ENCODE measurements around the gene GLIS1. TPM values are rescaled to one million over a fixed set of nuclear protein-coding genes. Genes with fewer than 3 reads are reported as not detected.

GLIS1 gene
- total RNA-seq, 1 experiment from 2014 or later = 0.24 TPM

GRCh38 chr1:53580739-53581475 lies 158.1 kb downstream of the GLIS1 start (continued):
- TF ChIP-seq ETV6 (CRISPR knock-in tag; IDR thresholded peaks at IDR 0.05) = no peak
- no peak for TF ChIP-seq ELF4 (CRISPR knock-in tag; IDR thresholded peaks at IDR 0.05; ENCODE audit: low read depth)

DNA sequence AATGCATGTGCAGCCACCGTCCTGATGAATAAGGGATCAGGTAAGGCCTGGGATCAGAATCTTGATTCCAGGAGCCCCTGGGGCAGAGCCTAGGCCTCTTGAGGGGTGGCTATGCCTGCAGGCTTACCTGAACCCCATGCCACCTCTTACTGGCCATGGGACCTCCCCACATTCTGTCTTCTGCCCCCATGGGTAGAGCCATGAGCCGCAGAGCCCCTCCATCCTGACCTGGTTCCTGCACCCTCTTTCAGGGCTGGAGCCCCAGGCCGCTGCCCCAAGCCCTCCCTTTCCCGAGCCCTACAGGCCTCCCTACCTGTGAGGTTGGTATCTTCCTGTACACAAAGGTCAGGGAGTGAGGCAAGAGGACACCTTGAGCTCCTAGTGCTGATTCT lies 159.0 kb downstream of the GLIS1 start:
- ATAC-seq (no peak), DNase-seq (ENCODE audit: low spot score) (no peak)
- Mint-ChIP-seq H3K9me3 (peaks cover 4% of the 10 kb centered on the region; the same call in 1 of the 2 replicates), H3K36me3 (no peaks in the 10 kb centered on the region), H3K27me3 (ENCODE audit: low read depth) (no peaks in the 10 kb centered on the region; the same call in 1 of the 2 replicates), H3K4me1 (peaks cover 22% of the 10 kb centered on the region), H3K27ac (no peak overlapping the region), H3K4me3 (no peak overlapping the region)
- ChIA-PET CTCF (interaction anchor here (1.2 to 7.3 kb wide), 2 partner anchors 14 to 92 kb away, joined by 3 to 62 read pairs; no protein-coding TSS in a partner anchor), POLR2A (no interaction called here)
- TF ChIP-seq TEAD1 (CRISPR knock-in tag; IDR thresholded peaks at IDR 0.05) (no peak), ESRRA (CRISPR knock-in tag; IDR thresholded peaks at IDR 0.05; ENCODE audit: borderline replicate concordance) (no peak), ZMAT4 (CRISPR knock-in tag; IDR thresholded peaks at IDR 0.05) (no peak), MYBL2 (CRISPR knock-in tag; IDR thresholded peaks at IDR 0.05) (no peak), OVOL2 (CRISPR knock-in tag; IDR thresholded peaks at IDR 0.05; ENCODE audit: borderline replicate concordance) (no peak), ZNF425 (CRISPR knock-in tag; conservative IDR thresholded peaks at IDR 0.05) (no peak), E2F4 (CRISPR knock-in tag; IDR thresholded peaks at IDR 0.05; ENCODE audit: borderline replicate concordance, low read depth) (no peak), GABPB1 (CRISPR knock-in tag; IDR thresholded peaks at IDR 0.05) (no peak), GTF2I (CRISPR knock-in tag; conservative IDR thresholded peaks at IDR 0.05) (no peak), ZNF532 (CRISPR knock-in tag; IDR thresholded peaks at IDR 0.05; ENCODE audit: borderline replicate concordance) (no peak), ZNF263 (CRISPR knock-in tag; IDR thresholded peaks at IDR 0.05; ENCODE audit: low read depth) (no peak), JUN (CRISPR knock-in tag; IDR thresholded peaks at IDR 0.05) (no peak), ZNF317 (CRISPR knock-in tag; IDR thresholded peaks at IDR 0.05; ENCODE audit: borderline replicate concordance, low read depth) (no peak)
- TF ChIP-seq, protein P1, sequence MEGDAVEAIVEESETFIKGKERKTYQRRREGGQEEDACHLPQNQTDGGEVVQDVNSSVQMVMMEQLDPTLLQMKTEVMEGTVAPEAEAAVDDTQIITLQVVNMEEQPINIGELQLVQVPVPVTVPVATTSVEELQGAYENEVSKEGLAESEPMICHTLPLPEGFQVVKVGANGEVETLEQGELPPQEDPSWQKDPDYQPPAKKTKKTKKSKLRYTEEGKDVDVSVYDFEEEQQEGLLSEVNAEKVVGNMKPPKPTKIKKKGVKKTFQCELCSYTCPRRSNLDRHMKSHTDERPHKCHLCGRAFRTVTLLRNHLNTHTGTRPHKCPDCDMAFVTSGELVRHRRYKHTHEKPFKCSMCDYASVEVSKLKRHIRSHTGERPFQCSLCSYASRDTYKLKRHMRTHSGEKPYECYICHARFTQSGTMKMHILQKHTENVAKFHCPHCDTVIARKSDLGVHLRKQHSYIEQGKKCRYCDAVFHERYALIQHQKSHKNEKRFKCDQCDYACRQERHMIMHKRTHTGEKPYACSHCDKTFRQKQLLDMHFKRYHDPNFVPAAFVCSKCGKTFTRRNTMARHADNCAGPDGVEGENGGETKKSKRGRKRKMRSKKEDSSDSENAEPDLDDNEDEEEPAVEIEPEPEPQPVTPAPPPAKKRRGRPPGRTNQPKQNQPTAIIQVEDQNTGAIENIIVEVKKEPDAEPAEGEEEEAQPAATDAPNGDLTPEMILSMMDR (IDR thresholded peaks at IDR 0.05) = no peak
- TF ChIP-seq, protein P2, sequence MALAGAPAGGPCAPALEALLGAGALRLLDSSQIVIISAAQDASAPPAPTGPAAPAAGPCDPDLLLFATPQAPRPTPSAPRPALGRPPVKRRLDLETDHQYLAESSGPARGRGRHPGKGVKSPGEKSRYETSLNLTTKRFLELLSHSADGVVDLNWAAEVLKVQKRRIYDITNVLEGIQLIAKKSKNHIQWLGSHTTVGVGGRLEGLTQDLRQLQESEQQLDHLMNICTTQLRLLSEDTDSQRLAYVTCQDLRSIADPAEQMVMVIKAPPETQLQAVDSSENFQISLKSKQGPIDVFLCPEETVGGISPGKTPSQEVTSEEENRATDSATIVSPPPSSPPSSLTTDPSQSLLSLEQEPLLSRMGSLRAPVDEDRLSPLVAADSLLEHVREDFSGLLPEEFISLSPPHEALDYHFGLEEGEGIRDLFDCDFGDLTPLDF (CRISPR knock-in tag; IDR thresholded peaks at IDR 0.05) = no peak
- TF ChIP-seq, protein P3, sequence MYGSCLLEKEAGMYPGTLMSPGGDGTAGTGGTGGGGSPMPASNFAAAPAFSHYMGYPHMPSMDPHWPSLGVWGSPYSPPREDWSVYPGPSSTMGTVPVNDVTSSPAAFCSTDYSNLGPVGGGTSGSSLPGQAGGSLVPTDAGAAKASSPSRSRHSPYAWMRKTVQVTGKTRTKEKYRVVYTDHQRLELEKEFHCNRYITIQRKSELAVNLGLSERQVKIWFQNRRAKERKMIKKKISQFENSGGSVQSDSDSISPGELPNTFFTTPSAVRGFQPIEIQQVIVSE (CRISPR knock-in tag; IDR thresholded peaks at IDR 0.05; ENCODE audit: borderline replicate concordance) = no peak
